ENCODE measurements around the gene TRHDE.

GRCh38 chr12:72694193-72694592 lies 422.0 kb downstream of the TRHDE start:
- no peak for TF ChIP-seq CTCF (IDR thresholded peaks at IDR 0.05)
- TF ChIP-seq POLR2A (IDR thresholded peaks at IDR 0.05) = no peak

All from sigmoid colon (tissue), 3 donors.